Neuronal stem cell (in vitro differentiated cells): ENCODE measurements around the gene RHEB.

Experiments
- DNase-seq: peaks from one replicate; pipeline ENCODE4 v3.0.0-alpha.2; 2013; ENCODE audit warnings: low spot score
- H2AFZ ChIP-seq: one replicate; pipeline ENCODE4 v1.6.1; 2013; ENCODE audit warnings: mild to moderate bottlenecking, low read length, inconsistent platforms
- H2AK5ac ChIP-seq: 2 replicates; pipeline ENCODE4 v1.6.1; 2013; ENCODE audit warnings: low read depth, mild to moderate bottlenecking, inconsistent platforms, low read length, moderate library complexity, mixed read lengths
- H2BK120ac ChIP-seq: 2 replicates; pipeline ENCODE4 v1.6.1; 2013; ENCODE audit warnings: low read depth, mild to moderate bottlenecking, inconsistent platforms, low read length, moderate library complexity, mixed read lengths
- H2BK12ac ChIP-seq: one replicate; pipeline ENCODE4 v1.6.1; 2013; ENCODE audit warnings: low read length, inconsistent platforms
- H2BK15ac ChIP-seq: 2 replicates; pipeline ENCODE4 v1.6.1; 2013; ENCODE audit warnings: mild to moderate bottlenecking, low read length, inconsistent platforms, mixed read lengths
- H2BK5ac ChIP-seq: one replicate; pipeline ENCODE4 v1.6.1; 2013; ENCODE audit warnings: inconsistent platforms, mild to moderate bottlenecking, low read length, moderate library complexity
- H3K14ac ChIP-seq: one replicate; pipeline ENCODE4 v1.6.1; 2013; ENCODE audit warnings: low read length, inconsistent platforms
- H3K18ac ChIP-seq: 2 replicates; pipeline ENCODE4 v1.6.1; 2013; ENCODE audit warnings: low read length, inconsistent platforms
- H3K23ac ChIP-seq: 2 replicates; pipeline ENCODE4 v1.6.1; 2013; ENCODE audit warnings: low read depth, mild to moderate bottlenecking, mixed read lengths, low read length, inconsistent platforms; ENCODE audit not compliant: poor library complexity
- H3K27ac ChIP-seq: replicated peaks from 3 replicates; pipeline ENCODE4 v1.5.1; 2013; ENCODE audit warnings: low read length, inconsistent platforms
- H3K27me3 ChIP-seq, 3 experiments: 2 replicates each; pipeline ENCODE4 v1.6.1; 2013; ENCODE audit warnings: low read length in 3 of 3, mild to moderate bottlenecking in 2 of 3, inconsistent platforms in 1 of 3, low read depth in 1 of 3, mixed read lengths in 1 of 3, moderate library complexity in 1 of 3; ENCODE audit not compliant: control insufficient read depth in 3 of 3, insufficient read depth in 3 of 3
- H3K36me3 ChIP-seq, 2 donors: replicated peaks in 1 of 2; 2 replicates each; pipeline ENCODE4 v1.6.1; 2013; ENCODE audit warnings: low read length in 2 of 2; ENCODE audit not compliant: control insufficient read depth in 2 of 2, insufficient read depth in 2 of 2
- H3K4ac ChIP-seq: 2 replicates; pipeline ENCODE4 v1.6.1; 2013; ENCODE audit warnings: inconsistent platforms, mild to moderate bottlenecking, low read length, moderate library complexity
- H3K4me1 ChIP-seq, 2 donors: 1 replicate in 1 of 2; 2 replicates in 1 of 2; pipeline ENCODE4 v1.6.1; 2013; ENCODE audit warnings: low read length in 2 of 2, low read depth in 1 of 2; ENCODE audit not compliant: control insufficient read depth in 2 of 2, insufficient read depth in 1 of 2
- H3K4me2 ChIP-seq: one replicate; pipeline ENCODE4 v1.6.1; 2013; ENCODE audit warnings: mild to moderate bottlenecking, low read length, inconsistent platforms; ENCODE audit not compliant: insufficient read depth, poor library complexity, severe bottlenecking
- H3K4me3 ChIP-seq, 2 donors: 2 replicates each; pipeline ENCODE4 v1.5.1; 2013; ENCODE audit warnings: low read length in 2 of 2, mild to moderate bottlenecking in 2 of 2, inconsistent platforms in 1 of 2, moderate library complexity in 1 of 2
- H3K79me1 ChIP-seq: one replicate; pipeline ENCODE4 v1.6.1; 2013; ENCODE audit warnings: low read depth, mild to moderate bottlenecking, inconsistent platforms, low read length, moderate library complexity
- H3K9ac ChIP-seq: one replicate; pipeline ENCODE4 v1.6.1; 2013; ENCODE audit warnings: mild to moderate bottlenecking, low read depth, low read length, inconsistent platforms; ENCODE audit not compliant: poor library complexity
- H3K9me3 ChIP-seq, 2 donors: replicated peaks in 1 of 2; 2 replicates each; pipeline versions ENCODE3 to v1.6.1; 2013; ENCODE audit warnings: low read length in 2 of 2, mild to moderate bottlenecking in 2 of 2, inconsistent platforms in 1 of 2, low read depth in 1 of 2, mixed read lengths in 1 of 2, moderate library complexity in 1 of 2; ENCODE audit not compliant: control insufficient read depth in 2 of 2, insufficient read depth in 1 of 2
- H4K8ac ChIP-seq: one replicate; pipeline ENCODE4 v1.6.1; 2013; ENCODE audit warnings: low read depth, mild to moderate bottlenecking, inconsistent platforms, low read length, moderate library complexity
- H4K91ac ChIP-seq: one replicate; pipeline ENCODE4 v1.6.1; 2013; ENCODE audit warnings: low read length, low read depth, mild to moderate bottlenecking, inconsistent platforms; ENCODE audit not compliant: poor library complexity
- WGBS, 2 donors: extraction: QIAGEN DNeasy Blood & Tissue Kit; methylation state at CpG; one replicate each; pipeline ENCODE4 v1.1.7; 2013; ENCODE audit warnings: missing lambda C conversion rate in 2 of 2, mixed read lengths in 1 of 2; ENCODE audit not compliant: insufficient read length in 2 of 2, insufficient replicate concordance in 1 of 2; ENCODE audit errors: extremely low coverage in 2 of 2; 5-methylcytosine and 5-hydroxymethylcytosine counted together

The RHEB gene

GRCh38 chr7:151437159-151437553, 82.5 kb downstream of the RHEB start:
- Histone ChIP-seq H3K23ac (no peak overlapping the region), H3K27me3 (peaks cover 0 to 76% (median 8%) of the 10 kb centered on the region in 3 experiments), H2BK5ac (no peak overlapping the region), H4K8ac (no peak overlapping the region), H2AFZ (no peak overlapping the region), H3K4me3 (no peak overlapping the region), H3K4me2 (no peak overlapping the region), H2BK15ac (no peak overlapping the region), H3K36me3 (no peaks in the 10 kb centered on the region), H2AK5ac (peak overlapping the region; percentile 49), H3K9me3 (peaks cover 2 to 7% of the 10 kb centered on the region in 2 donors), H3K27ac (no peak overlapping the region), H2BK120ac (no peak overlapping the region), H3K4ac (no peak overlapping the region), H3K14ac (no peak overlapping the region), H2BK12ac (no peak overlapping the region), H4K91ac (no peak overlapping the region), H3K4me1 (peaks cover 7 to 10% of the 10 kb centered on the region in 2 donors), H3K9ac (no peak overlapping the region), H3K79me1 (no peaks in the 10 kb centered on the region), H3K18ac (peak overlapping the region; percentile 2)
- DNase-seq = no peak
- no CpG with 5 or more reads among the region's 13 CpGs for WGBS, 2 donors

- H3K18ac ChIP-seq = no peak overlapping the region
- H3K4me2 ChIP-seq = no peak overlapping the region
- H2AFZ ChIP-seq = no peak overlapping the region
- no peaks in the 10 kb centered on the region for H3K79me1 ChIP-seq
- no peak overlapping the region for H2BK15ac ChIP-seq
- no peak overlapping the region for H2BK12ac ChIP-seq
- peaks cover 2 to 7% of the 10 kb centered on the region in 2 donors for H3K9me3 ChIP-seq
- H4K8ac ChIP-seq = no peak overlapping the region
- no peak overlapping the region for H3K14ac ChIP-seq
- H3K36me3 ChIP-seq = no peaks in the 10 kb centered on the region
- H3K9ac ChIP-seq = no peak overlapping the region
- peak overlapping the region; percentile 49 for H2AK5ac ChIP-seq
- no peak for DNase-seq
- H3K4ac ChIP-seq = no peak overlapping the region
- H3K4me3 ChIP-seq = no peak overlapping the region
- H3K27me3 ChIP-seq = peaks cover 0 to 74% (median 8%) of the 10 kb centered on the region in 3 experiments
- no peak overlapping the region for H4K91ac ChIP-seq
- H3K23ac ChIP-seq = no peak overlapping the region
- no peak overlapping the region for H3K27ac ChIP-seq
- no peak overlapping the region for H2BK5ac ChIP-seq
- peaks cover 7 to 10% of the 10 kb centered on the region in 2 donors for H3K4me1 ChIP-seq
- no CpG with 5 or more reads among the region's 9 CpGs for WGBS, 2 donors
- no peak overlapping the region for H2BK120ac ChIP-seq
Measured at GRCh38 chr7:151436446-151437158, 83.1 kb downstream of the RHEB start.

GRCh38 chr7:151435971-151436370, 83.7 kb downstream of the RHEB start:
- H3K4me2 ChIP-seq = no peak overlapping the region
- H4K8ac ChIP-seq = no peak overlapping the region
- WGBS, 2 donors = no CpG with 5 or more reads among the region's 15 CpGs

GRCh38 chr7:151435103-151435916, 84.4 kb downstream of the RHEB start:
- Histone ChIP-seq H3K9ac (no peak overlapping the region), H2BK120ac (peak overlapping the region; percentile 32), H3K18ac (peak overlapping the region; percentile 62), H2AK5ac (peak overlapping the region; percentile 70), H2BK12ac (no peak overlapping the region), H2BK5ac (no peak overlapping the region), H3K23ac (peak overlapping the region; percentile 69), H3K4me1 (peaks cover 5 to 6% of the 10 kb centered on the region in 2 donors), H3K9me3 (peaks cover 2 to 7% of the 10 kb centered on the region in 2 donors), H4K8ac (no peak overlapping the region), H2BK15ac (peak overlapping the region; percentile 30), H3K4me3 (no peak overlapping the region), H3K14ac (peak overlapping the region; percentile 32), H3K27me3 (peaks cover 0 to 64% (median 4%) of the 10 kb centered on the region in 3 experiments), H3K4ac (no peak overlapping the region), H3K4me2 (no peak overlapping the region), H2AFZ (no peak overlapping the region), H3K27ac (no peak overlapping the region), H3K79me1 (no peaks in the 10 kb centered on the region), H4K91ac (no peak overlapping the region), H3K36me3 (no peaks in the 10 kb centered on the region)
- no CpG with 5 or more reads among the region's 20 CpGs for WGBS, 2 donors
- no peak for DNase-seq

More at GRCh38 chr7:151435971-151436370, 83.7 kb downstream of the RHEB start:
- peaks cover 2 to 7% of the 10 kb centered on the region in 2 donors for H3K9me3 ChIP-seq
- no peaks in the 10 kb centered on the region for H3K36me3 ChIP-seq
- no peak overlapping the region for H3K14ac ChIP-seq
- H2BK12ac ChIP-seq = no peak overlapping the region
- H4K91ac ChIP-seq = no peak overlapping the region
- peaks cover 7 to 10% of the 10 kb centered on the region in 2 donors for H3K4me1 ChIP-seq
- H3K4me3 ChIP-seq = no peak overlapping the region
- no peak for DNase-seq
- no peaks in the 10 kb centered on the region for H3K79me1 ChIP-seq
- H3K9ac ChIP-seq = no peak overlapping the region
- H2AFZ ChIP-seq = no peak overlapping the region
- no peak overlapping the region for H2BK120ac ChIP-seq
- H3K23ac ChIP-seq = no peak overlapping the region
- no peak overlapping the region for H2AK5ac ChIP-seq
- no peak overlapping the region for H3K27ac ChIP-seq
- no peak overlapping the region for H2BK5ac ChIP-seq
- no peak overlapping the region for H2BK15ac ChIP-seq
- H3K4ac ChIP-seq = no peak overlapping the region
- peaks cover 0 to 71% (median 8%) of the 10 kb centered on the region in 3 experiments for H3K27me3 ChIP-seq
- peak overlapping the region; percentile 62 for H3K18ac ChIP-seq
